AG04449 (cell line): ENCODE results near the gene PLCH2.

Source experiments
- CTCF ChIA-PET: fragments of 350-600 bp; formaldehyde crosslinking; extraction: SDS; loops from one replicate; lab custom pipeline; 2021; ENCODE audit warnings: antibody characterized with exemption; lab: Yijun Ruan, JAX
- POLR2A ChIA-PET: fragments of 400-600, 350-600 bp; formaldehyde crosslinking; extraction: SDS; loops from one replicate; lab custom pipeline; 2020; ENCODE audit warnings: antibody characterized with exemption, inconsistent platforms; lab: Yijun Ruan, JAX
- DNase-seq: peaks from one replicate; pipeline ENCODE4 v3.0.0-alpha.2; 2010; ENCODE audit warnings: low read depth, low spot score
- H3K4me3 ChIP-seq: 2 replicates; pipeline ENCODE4 v1.5.1; 2011; ENCODE audit warnings: low read depth, mild to moderate bottlenecking, control low read depth, low read length
- CTCF ChIP-seq: IDR thresholded peaks from one replicate; pipeline ENCODE4 v1.5.1; 2011; ENCODE audit warnings: mild to moderate bottlenecking, moderate library complexity, low read length, control low read depth, inconsistent platforms; ENCODE audit not compliant: insufficient read depth; ENCODE audit errors: missing control alignments

Gene PLCH2

GRCh38 chr1:2506007-2506860, 30.1 kb downstream of the PLCH2 start:
- no peak overlapping the region for H3K4me3 ChIP-seq
- no peak for TF ChIP-seq CTCF
- DNase-seq: no peak
- ChIA-PET POLR2A (no interaction called here), CTCF (interaction anchor here (1.4 kb wide), 1 partner anchor 17 kb away, joined by 3 read pairs; no protein-coding TSS in a partner anchor)

GRCh38 chr1:2506901-2507565, 30.9 kb downstream of the PLCH2 start:
- H3K4me3 ChIP-seq: no peak overlapping the region
- POLR2A ChIA-PET: interaction anchor here (1.3 kb wide), 2 partner anchors 19 to 39 kb away, joined by 3 read pairs; partner anchors contain the start of gene PANK4
- CTCF ChIA-PET: interaction anchor here (1.4 kb wide), 1 partner anchor 17 kb away, joined by 3 read pairs; no protein-coding TSS in a partner anchor
- DNase-seq: no peak
- no peak for TF ChIP-seq CTCF

- ChIA-PET POLR2A (interaction anchor here (1.3 kb wide), 2 partner anchors 18 to 38 kb away, joined by 3 read pairs; partner anchors contain the start of gene PANK4), CTCF (interaction anchor here (1.4 kb wide), 1 partner anchor 16 kb away, joined by 3 read pairs; no protein-coding TSS in a partner anchor)
- TF ChIP-seq CTCF: no peak
- no peak for DNase-seq
- H3K4me3 ChIP-seq: no peak overlapping the region
Observed at GRCh38 chr1:2507744-2508155, 31.7 kb downstream of the PLCH2 start.

- POLR2A ChIA-PET: interaction anchor here (1.3 kb wide), 2 partner anchors 18 to 38 kb away, joined by 3 read pairs; partner anchors contain the start of gene PANK4
- TF ChIP-seq CTCF: no peak
- CTCF ChIA-PET: no interaction called here
- no peak overlapping the region for H3K4me3 ChIP-seq
- no peak for DNase-seq
Observed at GRCh38 chr1:2508180-2508579, 32.1 kb downstream of the PLCH2 start.

GRCh38 chr1:2508751-2509150, 32.7 kb downstream of the PLCH2 start:
- POLR2A ChIA-PET: no interaction called here
- CTCF ChIA-PET: interaction anchor here (0.6 kb wide), 1 partner anchor 1114 kb away, joined by 3 read pairs; no protein-coding TSS in a partner anchor
- H3K4me3 ChIP-seq: no peak overlapping the region
- TF ChIP-seq CTCF: no peak
- DNase-seq: no peak

- ChIA-PET POLR2A (no interaction called here), CTCF (no interaction called here)
- no peak for TF ChIP-seq CTCF
- no peak overlapping the region for H3K4me3 ChIP-seq
- no peak for DNase-seq
Observed at GRCh38 chr1:2509589-2509988, 33.5 kb downstream of the PLCH2 start.
